ENCODE results near the gene ATG7. TPM values are rescaled to one million over a fixed set of nuclear protein-coding genes. Genes with fewer than 3 reads are reported as not detected.
"Not testable (repeated sequence)": the region's sequence is repeated elsewhere in the genome, so short reads cannot be mapped to it uniquely, and the experiment has no call there.

Gene ATG7
- total RNA-seq, 1 experiment from 2014 or later: 30.0 TPM

DNA sequence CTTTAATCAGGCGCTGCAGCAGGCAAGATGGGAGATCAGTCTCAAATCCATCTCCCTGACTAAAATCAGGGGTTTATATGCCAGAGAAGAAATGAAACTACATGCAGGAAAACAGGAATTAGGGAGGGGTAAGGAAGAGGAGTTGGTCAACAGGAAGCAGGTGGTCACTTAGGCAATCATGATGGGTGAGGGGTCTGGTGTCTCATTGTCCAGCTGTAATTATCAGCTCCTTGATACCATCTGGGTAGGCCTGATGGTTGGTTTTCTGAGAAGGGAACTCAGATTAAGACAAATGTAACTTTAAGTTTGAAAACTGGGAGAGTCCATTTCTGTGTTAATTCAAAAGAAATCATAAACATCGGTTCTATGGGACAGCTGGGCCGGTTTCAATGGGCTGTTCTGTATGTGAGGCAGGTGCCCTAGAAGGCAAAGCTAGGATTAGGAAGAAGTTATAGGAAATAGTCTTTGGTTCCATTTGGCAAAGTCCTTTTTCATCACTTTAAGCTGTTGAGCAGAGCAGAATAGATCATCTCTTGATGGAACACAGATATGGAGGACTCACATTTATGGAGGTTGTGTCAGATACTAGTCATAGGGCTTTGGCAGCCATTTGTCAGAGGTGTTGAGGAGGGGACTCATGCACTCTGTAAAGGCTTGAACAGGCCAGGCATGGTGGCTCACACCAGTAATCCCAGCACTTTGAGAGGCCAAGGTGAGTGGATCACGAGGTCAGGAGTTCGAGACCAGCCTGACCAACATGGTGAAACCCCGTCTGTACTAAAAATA lies 222.1 kb downstream of the ATG7 start:
- no peak for DNase-seq (ENCODE audit: low read depth, low spot score)

DNA sequence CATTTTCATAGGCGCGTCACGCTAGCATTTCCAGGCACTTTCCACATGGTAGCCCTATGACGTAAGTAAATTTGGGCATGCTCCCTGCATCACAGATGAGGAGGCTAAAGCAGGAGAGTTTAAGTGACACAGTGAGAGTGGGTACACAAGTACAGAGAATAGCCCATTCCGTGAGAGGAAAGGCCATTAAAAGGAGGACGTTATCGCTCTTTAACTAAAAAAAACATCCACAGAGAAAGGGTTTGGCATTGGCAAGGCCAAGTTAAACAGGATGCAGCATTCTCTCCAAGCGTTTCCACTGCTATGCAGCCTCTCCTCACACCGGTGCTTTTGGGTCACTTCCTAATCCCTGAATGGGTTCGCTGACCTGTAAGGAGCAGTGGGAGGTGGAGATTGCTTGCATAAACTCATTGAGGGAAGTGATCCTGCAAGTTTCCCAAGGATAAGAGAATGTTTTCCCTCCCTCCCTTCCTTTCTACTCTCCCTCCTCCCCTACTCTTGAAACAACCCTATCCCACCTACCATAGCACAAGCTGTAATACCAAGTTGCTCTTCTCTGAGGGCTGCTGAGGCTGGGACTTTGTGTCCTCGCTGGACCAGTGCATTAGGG lies 223.9 kb downstream of the ATG7 start:
- no peak for DNase-seq (ENCODE audit: low read depth, low spot score)
- in situ Hi-C loops (cut with HindIII; ENCODE audit: low pct_unique_long_range_greater_than_20kb, low sequenced_read_pairs): no loop called here

More for the DNA sequence above, 222.1 kb downstream of the ATG7 start:
- in situ Hi-C loops (cut with HindIII; ENCODE audit: low pct_unique_long_range_greater_than_20kb, low sequenced_read_pairs): no loop called here

DNA sequence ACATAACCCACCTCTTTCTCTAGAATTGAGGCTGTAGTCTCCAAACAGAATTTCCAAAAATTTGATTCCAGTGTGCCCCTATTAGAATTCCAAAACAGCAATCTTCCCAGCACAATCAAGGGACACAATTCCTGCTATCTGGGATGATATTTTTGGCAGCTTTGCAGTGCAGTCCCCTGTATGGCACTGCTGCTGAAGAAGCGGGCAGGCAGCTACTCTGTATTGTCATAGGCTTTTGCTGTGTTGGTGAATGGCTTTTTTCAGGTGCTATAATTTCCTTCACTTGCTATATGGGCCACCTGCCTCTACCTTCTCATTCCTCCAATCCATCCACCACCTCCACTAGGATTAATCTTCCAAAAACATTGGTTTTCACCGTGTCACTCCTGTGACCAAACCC lies 226.0 kb downstream of the ATG7 start:
- DNase-seq (ENCODE audit: low read depth, low spot score): no peak
- in situ Hi-C loops (cut with HindIII; ENCODE audit: low pct_unique_long_range_greater_than_20kb, low sequenced_read_pairs): no loop called here

DNA sequence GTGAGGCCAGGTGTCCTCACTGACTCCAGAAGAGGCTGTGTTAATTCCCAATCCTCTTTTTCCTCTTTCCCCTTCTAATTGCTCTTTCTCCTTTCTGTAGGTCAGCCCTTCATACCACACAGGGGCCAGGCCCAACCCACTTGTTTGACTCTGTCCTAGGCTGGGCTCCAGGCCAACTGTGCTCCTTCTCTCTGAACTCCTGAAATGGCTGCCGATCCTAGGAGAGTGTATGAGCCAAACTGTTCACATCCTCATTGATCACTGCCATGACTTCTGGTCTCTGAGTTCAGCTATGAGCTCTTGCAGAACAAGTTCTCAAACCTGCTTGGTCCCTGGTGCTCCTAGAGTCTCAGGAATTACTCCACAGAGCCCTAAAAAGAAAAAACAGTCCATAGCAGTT lies 226.4 kb downstream of the ATG7 start:
- in situ Hi-C loops (cut with HindIII; ENCODE audit: low pct_unique_long_range_greater_than_20kb, low sequenced_read_pairs): no loop called here
- DNase-seq (ENCODE audit: low read depth, low spot score): no peak

DNA sequence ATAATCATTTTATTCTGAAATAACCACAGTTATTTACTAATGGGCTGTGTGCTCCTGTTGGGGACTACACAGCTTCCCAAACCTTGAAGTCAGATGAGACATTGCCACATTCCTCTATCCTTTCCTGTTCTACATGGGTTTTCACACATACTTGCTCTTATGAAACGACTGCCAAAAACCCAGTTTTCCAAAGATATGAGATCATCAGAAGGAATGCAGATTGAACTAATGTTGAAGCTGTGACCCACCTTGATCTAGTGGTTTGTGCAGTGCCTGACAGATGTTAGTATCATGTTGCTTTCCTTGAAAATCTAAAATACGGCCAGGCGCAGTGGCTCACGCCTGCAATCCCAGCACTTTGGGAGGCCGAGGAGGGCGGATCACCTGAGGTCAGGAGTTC lies 226.9 kb downstream of the ATG7 start:
- in situ Hi-C loops (cut with HindIII; ENCODE audit: low pct_unique_long_range_greater_than_20kb, low sequenced_read_pairs): no loop called here
- DNase-seq (ENCODE audit: low read depth, low spot score): no peak

DNA sequence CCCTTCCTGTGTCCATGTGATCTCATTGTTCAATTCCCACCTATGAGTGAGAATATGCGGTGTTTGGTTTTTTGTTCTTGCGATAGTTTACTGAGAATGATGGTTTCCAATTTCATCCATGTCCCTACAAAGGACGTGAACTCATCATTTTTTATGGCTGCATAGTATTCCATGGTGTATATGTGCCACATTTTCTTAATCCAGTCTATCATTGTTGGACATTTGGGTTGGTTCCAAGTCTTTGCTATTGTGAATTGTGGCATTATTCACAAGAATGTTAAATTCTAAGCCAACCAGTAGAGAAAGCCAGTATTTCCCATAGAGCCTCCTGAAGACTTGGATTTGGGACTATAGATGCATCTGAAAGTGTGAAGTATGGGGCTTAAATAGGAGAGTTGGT lies 230.2 kb downstream of the ATG7 start:
- in situ Hi-C loops (cut with HindIII; ENCODE audit: low pct_unique_long_range_greater_than_20kb, low sequenced_read_pairs); DNase-seq (ENCODE audit: low read depth, low spot score): not testable (repeated sequence)

DNA sequence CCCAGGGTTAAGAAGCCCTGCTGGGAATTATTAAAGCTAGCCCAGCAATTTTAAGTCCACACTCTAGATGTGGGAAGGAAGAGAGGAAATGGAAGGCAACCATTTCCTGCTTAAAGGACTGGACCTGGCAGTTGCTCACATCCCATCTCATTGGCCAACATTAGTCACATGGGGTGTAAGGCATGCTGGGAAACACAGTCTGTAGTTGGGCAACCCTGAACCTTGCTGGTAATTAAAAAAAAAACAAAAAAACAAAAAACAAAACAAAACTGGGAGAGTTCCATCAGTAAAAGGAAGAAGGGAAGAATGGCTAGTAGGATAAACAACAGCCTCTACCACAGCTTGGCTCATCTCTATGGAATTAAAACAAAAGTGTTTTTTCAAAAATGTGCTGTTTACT lies 235.5 kb downstream of the ATG7 start:
- no peak for DNase-seq (ENCODE audit: low read depth, low spot score)
- in situ Hi-C loops (cut with HindIII; ENCODE audit: low pct_unique_long_range_greater_than_20kb, low sequenced_read_pairs): no loop called here

DNA sequence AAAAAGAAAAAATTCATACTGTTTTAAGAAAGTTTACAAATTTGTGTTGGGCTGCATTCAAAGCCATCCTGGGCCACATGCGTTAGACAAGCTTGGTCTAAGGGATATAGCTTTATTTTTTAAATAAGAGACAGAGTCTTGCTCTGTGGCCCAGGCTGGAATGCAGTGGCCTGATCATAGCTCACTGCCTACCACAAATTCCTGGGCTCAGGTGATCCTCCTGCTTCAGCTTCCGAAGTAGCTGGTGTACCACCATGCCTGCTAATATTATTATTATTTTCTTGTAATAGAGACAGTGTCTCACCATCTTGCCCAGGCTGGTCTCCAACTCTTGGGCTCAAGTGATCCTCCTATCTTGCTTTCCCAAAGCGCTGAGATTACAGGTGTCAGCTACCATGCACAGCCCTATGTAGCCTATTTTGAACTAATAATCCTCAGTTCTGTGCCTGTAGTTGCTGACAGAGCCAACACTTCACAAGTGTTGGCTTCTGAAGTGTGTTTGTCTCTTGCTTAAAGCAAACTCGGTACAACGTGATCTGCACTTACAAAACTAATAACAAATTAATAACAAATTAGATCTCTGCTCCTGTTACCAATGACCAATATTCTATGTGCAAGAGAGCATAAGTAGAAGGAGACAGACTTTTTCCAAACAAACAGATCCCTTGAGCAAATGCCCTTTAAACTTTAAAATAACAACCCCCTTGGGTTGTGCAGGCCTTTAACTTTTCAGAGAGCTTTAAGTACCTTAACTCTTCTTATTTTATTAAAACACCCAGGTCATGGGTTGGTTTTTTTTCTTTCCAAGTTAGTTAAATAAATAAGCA lies 236.4 kb downstream of the ATG7 start:
- in situ Hi-C loops (cut with HindIII; ENCODE audit: low pct_unique_long_range_greater_than_20kb, low sequenced_read_pairs): no loop called here
- no peak for DNase-seq (ENCODE audit: low read depth, low spot score)

DNA sequence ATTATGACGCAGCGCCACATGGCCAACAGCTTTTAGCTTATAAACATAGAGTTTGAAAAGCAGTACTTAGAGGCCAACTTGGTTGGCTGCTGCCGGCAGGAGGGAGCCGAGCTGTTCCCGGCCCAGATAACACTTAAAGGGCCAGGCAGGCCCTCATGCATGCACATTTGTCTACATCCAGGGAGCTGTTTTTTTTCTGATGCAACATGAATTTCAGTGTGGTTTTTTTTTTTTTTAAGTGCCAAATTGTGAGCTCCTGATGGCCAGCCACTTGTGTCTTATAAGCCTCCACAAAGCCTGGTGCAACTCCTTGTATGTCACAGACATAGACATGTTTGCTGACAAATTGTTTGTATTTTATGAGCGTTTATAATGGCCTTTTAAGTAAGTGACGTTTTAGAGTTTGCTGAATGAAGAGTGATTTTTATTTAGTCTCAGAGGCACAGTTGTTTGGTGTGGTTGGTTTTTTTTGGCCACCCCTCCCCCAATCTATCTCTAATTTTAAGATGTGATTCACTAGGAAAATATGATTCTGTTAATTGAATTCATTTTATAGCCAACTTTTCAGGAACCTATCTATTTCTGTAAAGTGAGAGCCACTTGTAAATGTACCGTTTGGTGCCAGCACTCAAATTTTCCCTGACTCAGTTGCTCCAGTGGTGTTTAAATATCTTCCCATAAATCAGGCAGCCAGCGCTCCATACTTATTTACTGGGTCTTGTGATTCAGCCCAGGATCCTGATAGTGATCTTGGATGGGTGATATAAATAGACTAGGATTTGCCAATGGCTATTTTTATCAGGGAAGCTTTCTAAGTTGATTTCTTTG lies 237.2 kb downstream of the ATG7 start:
- peak; percentile 66 for DNase-seq (ENCODE audit: low read depth, low spot score)
- in situ Hi-C loops (cut with HindIII; ENCODE audit: low pct_unique_long_range_greater_than_20kb, low sequenced_read_pairs): no loop called here

DNA sequence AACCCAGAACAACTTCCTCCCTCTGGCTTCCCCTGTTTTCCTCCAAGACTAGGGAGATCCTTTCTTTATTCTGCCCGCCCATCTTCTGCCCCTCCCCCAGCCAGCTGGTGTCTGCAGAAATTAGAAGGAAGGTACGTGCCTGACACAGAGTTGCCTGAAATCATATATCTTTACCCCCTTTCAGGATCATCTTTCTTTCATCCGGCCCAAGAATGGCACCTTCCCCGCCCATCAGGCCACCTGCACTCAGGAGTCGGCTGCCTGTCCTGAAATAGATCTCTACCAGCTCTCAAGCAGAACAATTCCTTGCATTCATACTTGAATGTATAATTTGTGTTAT lies 237.8 kb downstream of the ATG7 start:
- DNase-seq (ENCODE audit: low read depth, low spot score): no peak
- in situ Hi-C loops (cut with HindIII; ENCODE audit: low pct_unique_long_range_greater_than_20kb, low sequenced_read_pairs): no loop called here

DNA sequence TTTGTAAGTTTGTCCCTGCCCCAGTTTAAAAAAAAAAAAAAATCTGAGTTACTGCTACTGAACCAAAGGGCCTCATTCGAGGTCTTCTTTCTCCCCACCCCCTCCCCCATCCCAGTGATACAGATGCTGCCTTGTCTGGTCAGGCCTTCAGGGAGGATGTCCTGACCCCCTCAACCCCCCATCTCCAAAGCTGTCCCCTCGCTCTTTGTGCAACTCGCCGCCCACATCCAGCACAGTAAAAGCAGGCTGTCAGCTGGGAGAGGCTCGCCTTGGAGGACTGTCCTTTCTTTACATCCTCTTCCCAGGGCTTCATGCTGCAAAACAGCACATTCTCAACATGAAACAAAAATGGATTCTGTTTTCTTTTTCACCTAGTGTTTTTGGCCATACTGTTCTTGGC lies 238.2 kb downstream of the ATG7 start:
- no peak for DNase-seq (ENCODE audit: low read depth, low spot score)
- in situ Hi-C loops (cut with HindIII; ENCODE audit: low pct_unique_long_range_greater_than_20kb, low sequenced_read_pairs): no loop called here

DNA sequence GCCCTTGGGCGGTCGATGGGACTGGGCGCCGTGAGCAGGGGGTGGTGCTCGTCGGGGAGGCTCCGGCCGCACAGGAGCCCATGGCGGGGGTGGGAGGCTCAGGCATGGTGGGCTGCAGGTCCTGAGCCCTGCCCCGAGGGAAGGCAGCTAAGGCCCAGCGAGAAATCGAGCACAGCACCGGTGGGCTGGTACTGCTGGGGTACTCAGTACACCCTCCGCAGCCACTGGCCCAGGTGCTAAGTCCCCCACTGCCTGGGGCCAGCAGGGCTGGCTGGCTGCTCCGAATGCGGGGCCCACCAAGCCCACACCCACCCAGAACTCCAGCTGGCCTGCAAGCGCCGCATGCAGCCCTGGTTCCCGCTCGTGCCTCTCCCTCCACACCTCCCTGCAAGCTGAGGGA lies 239.4 kb downstream of the ATG7 start:
- in situ Hi-C loops (cut with HindIII; ENCODE audit: low pct_unique_long_range_greater_than_20kb, low sequenced_read_pairs): not testable (repeated sequence)

DNA sequence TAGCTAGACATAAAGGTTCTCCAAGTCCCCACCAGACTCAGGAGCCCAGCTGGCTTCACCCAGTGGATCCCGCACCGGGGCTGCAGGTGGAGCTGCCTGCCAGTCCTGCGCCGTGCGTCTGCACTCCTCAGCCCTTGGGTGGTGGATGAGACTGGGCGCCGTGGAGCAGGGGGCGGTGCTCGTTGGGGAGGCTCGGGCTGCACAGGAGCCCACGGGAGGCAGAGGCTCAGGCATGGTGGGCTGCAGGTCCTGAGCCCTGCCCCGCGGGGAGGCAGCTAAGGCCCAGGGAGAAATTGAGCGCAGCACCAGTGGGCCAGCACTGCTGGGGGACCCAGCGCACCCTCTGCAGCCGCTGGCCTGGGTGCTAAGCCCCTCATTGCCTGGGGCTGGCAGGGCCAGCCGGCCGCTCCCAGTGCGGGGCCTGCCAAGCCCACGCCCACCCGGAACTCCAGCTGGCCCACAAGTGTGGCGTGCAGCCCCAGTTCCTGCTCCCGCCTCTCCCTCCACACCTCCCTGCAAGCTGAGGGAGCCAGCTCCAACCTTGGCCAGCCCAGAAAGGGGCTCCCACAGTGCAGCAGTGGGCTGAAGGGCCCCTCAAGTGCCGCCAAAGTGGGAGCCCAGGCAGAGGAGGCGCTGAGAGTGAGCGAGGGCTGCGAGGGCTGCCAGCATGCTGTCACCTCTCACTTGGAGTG lies 241.1 kb downstream of the ATG7 start:
- in situ Hi-C loops (cut with HindIII; ENCODE audit: low pct_unique_long_range_greater_than_20kb, low sequenced_read_pairs); DNase-seq (ENCODE audit: low read depth, low spot score): not testable (repeated sequence)

More for the DNA sequence above, 239.4 kb downstream of the ATG7 start:
- not testable (repeated sequence) for DNase-seq (ENCODE audit: low read depth, low spot score)

DNA sequence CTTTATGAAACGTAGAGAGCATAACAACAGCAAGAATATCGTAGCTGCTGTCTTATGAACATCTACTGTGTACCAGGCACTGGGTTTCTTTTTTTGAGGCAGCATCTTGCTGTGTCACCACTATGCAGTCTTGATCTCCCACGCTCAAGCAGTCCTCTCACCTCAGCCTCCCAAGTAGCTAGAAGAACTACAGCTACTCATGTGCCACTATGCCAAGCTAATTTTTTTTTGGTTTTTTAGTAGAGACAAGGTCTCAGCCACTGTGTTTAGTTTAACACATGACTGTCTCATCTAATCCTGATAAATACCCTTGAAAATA lies 241.6 kb downstream of the ATG7 start:
- DNase-seq (ENCODE audit: low read depth, low spot score): no peak
- in situ Hi-C loops (cut with HindIII; ENCODE audit: low pct_unique_long_range_greater_than_20kb, low sequenced_read_pairs): no loop called here

DNA sequence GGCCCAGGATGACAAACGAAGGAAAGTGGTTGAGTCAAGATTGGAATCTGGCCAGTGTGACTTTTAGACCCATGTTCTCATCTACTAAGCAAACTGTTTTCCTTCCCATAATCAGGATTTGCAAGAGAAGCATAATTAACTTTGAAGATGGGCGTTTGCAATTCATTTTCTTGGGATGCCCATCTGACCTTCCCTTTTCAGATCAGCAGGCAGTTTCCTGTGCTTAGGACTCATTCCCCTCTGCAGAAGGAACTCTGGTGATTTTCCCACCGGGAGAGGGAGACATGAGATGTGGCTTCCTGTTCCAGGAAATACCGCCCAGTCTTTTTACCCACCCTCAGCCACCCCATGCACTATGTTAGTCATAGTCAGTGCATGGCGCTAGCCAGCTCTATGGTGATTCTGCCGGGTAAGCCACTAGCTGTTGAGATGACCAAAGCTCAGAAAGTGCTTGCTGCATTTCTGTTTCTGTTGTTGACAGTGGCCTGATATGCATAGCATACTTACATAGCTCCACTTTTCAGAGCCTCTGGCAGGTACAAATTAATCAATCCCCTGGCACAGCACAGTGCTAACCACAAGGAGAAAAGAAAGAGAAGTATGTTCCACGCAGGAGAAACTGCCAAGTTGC lies 242.1 kb downstream of the ATG7 start:
- in situ Hi-C loops (cut with HindIII; ENCODE audit: low pct_unique_long_range_greater_than_20kb, low sequenced_read_pairs): no loop called here
- peak; percentile 84 for DNase-seq (ENCODE audit: low read depth, low spot score)

DNA sequence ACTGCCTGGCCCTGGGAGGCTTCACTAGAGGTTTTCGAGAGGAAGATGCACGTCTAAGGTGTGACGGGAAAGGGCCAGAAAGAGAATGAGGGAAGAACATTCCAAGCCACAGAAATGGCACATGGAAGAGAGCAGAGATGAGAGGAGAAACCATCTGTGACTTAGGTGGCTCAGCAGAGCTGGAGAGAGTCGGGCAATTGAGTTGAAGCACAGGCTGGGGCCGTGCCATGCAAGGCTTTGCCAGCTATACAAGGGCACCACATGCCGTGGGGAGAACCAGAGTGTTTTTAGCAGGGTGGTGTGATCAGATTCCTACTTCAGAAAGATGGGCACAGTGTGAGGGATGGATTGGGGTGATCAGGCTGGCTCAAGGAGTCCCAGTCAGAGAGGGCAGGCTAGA lies 245.4 kb downstream of the ATG7 start:
- DNase-seq (ENCODE audit: low read depth, low spot score): no peak
- in situ Hi-C loops (cut with HindIII; ENCODE audit: low pct_unique_long_range_greater_than_20kb, low sequenced_read_pairs): no loop called here

DNA sequence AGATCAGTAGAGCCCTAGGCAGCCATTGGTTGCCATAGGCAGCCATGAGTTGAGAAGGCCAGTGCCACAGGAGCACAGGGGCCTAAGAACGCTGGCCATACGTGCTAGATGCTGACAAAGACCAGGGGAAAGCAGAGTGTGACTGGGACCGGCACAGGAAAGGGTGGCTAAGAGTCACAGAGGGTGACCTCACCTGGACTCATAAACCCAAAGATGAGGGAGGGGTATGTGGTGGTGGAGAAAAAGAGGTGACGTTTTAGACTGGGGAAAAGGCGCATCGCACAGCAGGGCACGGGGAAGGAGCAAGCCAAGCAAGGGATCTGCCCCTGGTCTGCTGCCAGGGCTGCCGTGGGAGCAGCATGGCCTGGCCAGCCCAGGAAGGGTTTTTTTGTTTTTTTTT lies 249.0 kb downstream of the ATG7 start:
- no peak for DNase-seq (ENCODE audit: low read depth, low spot score)
- in situ Hi-C loops (cut with HindIII; ENCODE audit: low pct_unique_long_range_greater_than_20kb, low sequenced_read_pairs): no loop called here
